ENCODE measurements around the gene HOXD10. TPM values are rescaled to one million over a fixed set of nuclear protein-coding genes. Genes with fewer than 3 reads are reported as not detected.

The HOXD10 gene
- total and polyA plus RNA-seq, 9 of the 15 experiments (the other 6 are each of a cell fraction or from before 2014, with no cell fraction given) = not detected

DNA sequence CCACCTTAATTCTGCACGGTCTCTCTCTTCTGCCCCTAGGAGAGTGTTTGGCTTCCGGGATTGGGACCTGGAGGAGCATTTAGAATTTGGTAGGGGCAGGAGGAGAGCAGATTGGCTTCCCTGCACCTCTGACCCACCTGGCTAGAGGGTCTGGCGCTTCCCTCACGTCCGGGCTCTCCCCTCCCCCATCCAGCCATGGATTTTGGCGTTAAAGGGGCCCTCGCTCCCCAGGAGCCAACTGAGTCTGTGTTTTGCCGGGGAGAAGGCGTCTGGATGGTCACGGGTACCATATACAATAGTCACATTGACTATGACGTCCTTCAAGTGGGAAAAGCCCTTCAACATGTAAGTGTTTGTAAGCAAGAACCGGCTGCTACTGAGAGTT is 47.1 kb downstream of the HOXD10 start:
- in situ Hi-C loops (cut with MboI) (no loop called here), intact Hi-C loops (cut with micrococcal nuclease) (no loop called here)
- TF ChIP-seq GABPB2 (CRISPR knock-in tag; conservative IDR thresholded peaks at IDR 0.05) (no peak), BMI1 (IDR thresholded peaks at IDR 0.05; ENCODE audit: low read length) (no peak), MBD2 (IDR thresholded peaks at IDR 0.05; ENCODE audit: borderline replicate concordance, low read depth) (no peak)
- H3K4me2 ChIP-seq (ENCODE audit: insufficient read depth, low read length) = no peak overlapping the region
- no peak overlapping the region for H2AFZ ChIP-seq (ENCODE audit: low read depth, low read length)
- no peaks in the 10 kb centered on the region for H3K79me2 ChIP-seq (ENCODE audit: control insufficient read depth, insufficient read depth, low read length)
- POLR2A ChIA-PET = no interaction called here
- DNase-seq (ENCODE audit: extremely low read depth in 1 of 4, low spot score in 3 of 4) (no peak), ATAC-seq (no peak), FAIRE-seq (no peak)
- H3K9ac ChIP-seq (ENCODE audit: insufficient read depth in 1 of 2, low read depth in 2 of 2, low read length in 2 of 2) = no peak overlapping the region
- H3K4me3 ChIP-seq = no peak overlapping the region
- no peaks in the 10 kb centered on the region for H3K9me3 ChIP-seq (replicated peaks; ENCODE audit: control insufficient read depth, insufficient read depth, low read depth, low read length)
- H4K20me1 ChIP-seq (replicated peaks; ENCODE audit: control insufficient read depth, insufficient read depth, low read length) = peaks cover 8% of the 10 kb centered on the region
- 4% methylated on average over 12 of the region's 12 CpGs for WGBS (ENCODE audit: insufficient coverage, low coverage, missing lambda C conversion rate)
- H3K27me3 ChIP-seq (ENCODE audit: control insufficient read depth in 2 of 2, insufficient read depth in 2 of 2, low read length in 2 of 2) = peaks cover 65 to 67% of the 10 kb centered on the region in 2 experiments
- BruUV-seq (replicated peaks) = no TSS peak
- CTCF ChIA-PET (ENCODE audit: low intra/inter-chr PET ratio) = no interaction called here
- no peaks in the 10 kb centered on the region for H3K9me1 ChIP-seq (ENCODE audit: control insufficient read depth, insufficient read depth, low read length)
- no peak overlapping the region for H3K27ac ChIP-seq (ENCODE audit: extremely low read depth, low read depth, low read length)
- no peaks in the 10 kb centered on the region for H3K36me3 ChIP-seq (ENCODE audit: control insufficient read depth, insufficient read depth, low read length)
- H3K4me1 ChIP-seq (replicated peaks in 1 of 2; ENCODE audit: control insufficient read depth in 2 of 2, insufficient read depth in 2 of 2, low read length in 2 of 2) = peaks cover 0 to 25% of the 10 kb centered on the region in 2 experiments; a peak in 3 of 5 replicates

DNA sequence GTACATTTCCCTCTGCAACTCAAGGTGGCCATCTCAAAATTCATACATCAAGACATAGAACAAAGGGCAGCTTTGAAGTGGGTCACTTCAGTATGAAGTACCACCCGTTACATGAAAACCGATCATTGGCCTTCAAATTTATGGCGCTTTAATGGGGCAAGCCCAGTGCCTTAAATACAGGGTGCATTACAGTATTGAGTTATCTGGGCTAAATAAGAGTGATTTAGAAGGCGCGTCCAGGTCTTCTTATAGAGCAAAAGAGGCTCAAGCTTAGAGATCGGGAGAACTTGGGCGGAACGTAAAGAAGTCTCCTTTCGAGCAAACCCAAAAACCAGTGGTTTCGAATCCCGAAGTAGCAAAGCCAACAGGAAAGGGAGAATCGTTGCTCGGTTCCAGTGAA is 47.6 kb downstream of the HOXD10 start:
- Histone ChIP-seq H3K4me1 (replicated peaks in 1 of 2; ENCODE audit: control insufficient read depth in 2 of 2, insufficient read depth in 2 of 2, low read length in 2 of 2) (peaks cover 0 to 26% of the 10 kb centered on the region in 2 experiments; a peak in 3 of 5 replicates), H3K4me2 (ENCODE audit: insufficient read depth, low read length) (no peak overlapping the region), H3K36me3 (ENCODE audit: control insufficient read depth, insufficient read depth, low read length) (no peaks in the 10 kb centered on the region), H3K9ac (ENCODE audit: insufficient read depth in 1 of 2, low read depth in 2 of 2, low read length in 2 of 2) (no peak overlapping the region), H4K20me1 (replicated peaks; ENCODE audit: control insufficient read depth, insufficient read depth, low read length) (peaks cover 8% of the 10 kb centered on the region), H3K9me1 (ENCODE audit: control insufficient read depth, insufficient read depth, low read length) (no peaks in the 10 kb centered on the region), H3K27me3 (ENCODE audit: control insufficient read depth in 2 of 2, insufficient read depth in 2 of 2, low read length in 2 of 2) (peaks cover 64 to 65% of the 10 kb centered on the region in 2 experiments), H3K4me3 (no peak overlapping the region), H3K27ac (ENCODE audit: extremely low read depth, low read depth, low read length) (no peak overlapping the region), H2AFZ (ENCODE audit: low read depth, low read length) (no peak overlapping the region), H3K9me3 (replicated peaks; ENCODE audit: control insufficient read depth, insufficient read depth, low read depth, low read length) (no peaks in the 10 kb centered on the region), H3K79me2 (ENCODE audit: control insufficient read depth, insufficient read depth, low read length) (no peaks in the 10 kb centered on the region)
- no TSS peak for BruUV-seq (replicated peaks)
- in situ Hi-C loops (cut with MboI) = no loop called here
- no peak for FAIRE-seq
- POLR2A ChIA-PET = interaction anchor here (0.6 kb wide), 1 partner anchor 341 kb away, joined by 4 read pairs; no protein-coding TSS in a partner anchor
- WGBS (ENCODE audit: insufficient coverage, low coverage, missing lambda C conversion rate) = 3% methylated on average over 13 of the region's 13 CpGs
- no peak for DNase-seq (ENCODE audit: extremely low read depth in 1 of 4, low spot score in 3 of 4)
- ATAC-seq = no peak
- TF ChIP-seq, protein P1, sequence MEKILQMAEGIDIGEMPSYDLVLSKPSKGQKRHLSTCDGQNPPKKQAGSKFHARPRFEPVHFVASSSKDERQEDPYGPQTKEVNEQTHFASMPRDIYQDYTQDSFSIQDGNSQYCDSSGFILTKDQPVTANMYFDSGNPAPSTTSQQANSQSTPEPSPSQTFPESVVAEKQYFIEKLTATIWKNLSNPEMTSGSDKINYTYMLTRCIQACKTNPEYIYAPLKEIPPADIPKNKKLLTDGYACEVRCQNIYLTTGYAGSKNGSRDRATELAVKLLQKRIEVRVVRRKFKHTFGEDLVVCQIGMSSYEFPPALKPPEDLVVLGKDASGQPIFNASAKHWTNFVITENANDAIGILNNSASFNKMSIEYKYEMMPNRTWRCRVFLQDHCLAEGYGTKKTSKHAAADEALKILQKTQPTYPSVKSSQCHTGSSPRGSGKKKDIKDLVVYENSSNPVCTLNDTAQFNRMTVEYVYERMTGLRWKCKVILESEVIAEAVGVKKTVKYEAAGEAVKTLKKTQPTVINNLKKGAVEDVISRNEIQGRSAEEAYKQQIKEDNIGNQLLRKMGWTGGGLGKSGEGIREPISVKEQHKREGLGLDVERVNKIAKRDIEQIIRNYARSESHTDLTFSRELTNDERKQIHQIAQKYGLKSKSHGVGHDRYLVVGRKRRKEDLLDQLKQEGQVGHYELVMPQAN (IDR thresholded peaks at IDR 0.05; ENCODE audit: borderline replicate concordance) = no peak
- TF ChIP-seq, protein P2, sequence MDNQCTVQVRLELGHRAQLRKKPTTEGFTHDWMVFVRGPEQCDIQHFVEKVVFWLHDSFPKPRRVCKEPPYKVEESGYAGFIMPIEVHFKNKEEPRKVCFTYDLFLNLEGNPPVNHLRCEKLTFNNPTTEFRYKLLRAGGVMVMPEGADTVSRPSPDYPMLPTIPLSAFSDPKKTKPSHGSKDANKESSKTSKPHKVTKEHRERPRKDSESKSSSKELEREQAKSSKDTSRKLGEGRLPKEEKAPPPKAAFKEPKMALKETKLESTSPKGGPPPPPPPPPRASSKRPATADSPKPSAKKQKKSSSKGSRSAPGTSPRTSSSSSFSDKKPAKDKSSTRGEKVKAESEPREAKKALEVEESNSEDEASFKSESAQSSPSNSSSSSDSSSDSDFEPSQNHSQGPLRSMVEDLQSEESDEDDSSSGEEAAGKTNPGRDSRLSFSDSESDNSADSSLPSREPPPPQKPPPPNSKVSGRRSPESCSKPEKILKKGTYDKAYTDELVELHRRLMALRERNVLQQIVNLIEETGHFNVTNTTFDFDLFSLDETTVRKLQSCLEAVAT (IDR thresholded peaks at IDR 0.05) = no peak
- no peak for TF ChIP-seq SMARCA5 (IDR thresholded peaks at IDR 0.05)
- TF ChIP-seq KDM4B (IDR thresholded peaks at IDR 0.05; ENCODE audit: borderline replicate concordance in 2 of 2, low read depth in 1 of 2) = no peak
- CTCF ChIA-PET (ENCODE audit: low intra/inter-chr PET ratio) = no interaction called here
- intact Hi-C loops (cut with micrococcal nuclease) = no loop called here
